Breast epithelium (tissue), 4 donors: ENCODE measurements around the gene FOLR1. TPM values are rescaled to one million over a fixed set of nuclear protein-coding genes. Genes with fewer than 3 reads are reported as not detected.

Experiments used
- DNase-seq, 2 donors: peaks; one replicate each; pipeline ENCODE4 v3.0.0-alpha.2; 2019; ENCODE audit warnings: low spot score in 2 of 2
- H3K27ac ChIP-seq, 2 donors: fragments of 200-600 bp; sonication (generic) in 1 of 2; one replicate each; pipeline ENCODE4 v1.5.1; 2016 to 2019; ENCODE audit warnings: mild to moderate bottlenecking in 1 of 2
- H3K27me3 ChIP-seq, 2 donors: fragments of 200-600 bp; sonication (generic) in 1 of 2; one replicate each; pipeline versions ENCODE4 v1.5.1 to v1.6.0; 2017 to 2019; ENCODE audit warnings: control low read depth in 1 of 2, mild to moderate bottlenecking in 1 of 2
- H3K36me3 ChIP-seq: fragments of 200-600 bp; one replicate; pipeline ENCODE4 v1.5.1; 2019
- H3K4me1 ChIP-seq, 2 donors: fragments of 200-600 bp; sonication (generic); one replicate each; pipeline ENCODE4 v1.5.1; 2016 to 2019; ENCODE audit warnings: control low read depth in 1 of 2
- H3K4me3 ChIP-seq, 3 donors: fragments of 200-600 bp; sonication (generic); 1 replicate in 2 of 3; 2 replicates in 1 of 3; pipeline ENCODE4 v1.5.1; 2016 to 2019; ENCODE audit warnings: mild to moderate bottlenecking in 3 of 3, moderate library complexity in 2 of 3
- H3K9me3 ChIP-seq, 2 donors: fragments of 200-600 bp; sonication (generic) in 1 of 2; one replicate each; pipeline ENCODE4 v1.5.1; 2016 to 2019; ENCODE audit warnings: control low read depth in 1 of 2
- CTCF ChIP-seq, 3 donors: fragments of 450-650 bp; IDR thresholded peaks; one replicate each; pipeline ENCODE4 v1.5.1; 2016 to 2017; ENCODE audit warnings: antibody characterized with exemption in 3 of 3, mild to moderate bottlenecking in 3 of 3, moderate library complexity in 3 of 3
- POLR2A ChIP-seq: fragments of 450-650 bp; IDR thresholded peaks from one replicate; pipeline ENCODE4 v1.6.1; 2016; ENCODE audit warnings: antibody characterized with exemption, mild to moderate bottlenecking, moderate library complexity
- POLR2AphosphoS5 ChIP-seq, 3 donors: sonication (generic); formaldehyde crosslinking; IDR thresholded peaks; one replicate each; pipeline ENCODE4 v1.6.1; 2017; ENCODE audit warnings: antibody characterized with exemption in 3 of 3
- intact Hi-C: fragments of 100-400 bp; cut with DNase I; formaldehyde crosslinking; loops from one replicate; pipeline ENCODE4 v1.15.1; 2023; ENCODE audit warnings: low total_unique reads
- total RNA-seq, 3 donors: library from RNA; depleted of rRNA; stranded (reverse); fragments of >200 nt; gene quantifications; one replicate each; pipeline ENCODE4 v1.1.0, GENCODE V29; 2016

FOLR1 gene
- total RNA-seq, 3 donors from 2014 or later = 11.8 to 45.2 TPM; not detected in 1

DNA sequence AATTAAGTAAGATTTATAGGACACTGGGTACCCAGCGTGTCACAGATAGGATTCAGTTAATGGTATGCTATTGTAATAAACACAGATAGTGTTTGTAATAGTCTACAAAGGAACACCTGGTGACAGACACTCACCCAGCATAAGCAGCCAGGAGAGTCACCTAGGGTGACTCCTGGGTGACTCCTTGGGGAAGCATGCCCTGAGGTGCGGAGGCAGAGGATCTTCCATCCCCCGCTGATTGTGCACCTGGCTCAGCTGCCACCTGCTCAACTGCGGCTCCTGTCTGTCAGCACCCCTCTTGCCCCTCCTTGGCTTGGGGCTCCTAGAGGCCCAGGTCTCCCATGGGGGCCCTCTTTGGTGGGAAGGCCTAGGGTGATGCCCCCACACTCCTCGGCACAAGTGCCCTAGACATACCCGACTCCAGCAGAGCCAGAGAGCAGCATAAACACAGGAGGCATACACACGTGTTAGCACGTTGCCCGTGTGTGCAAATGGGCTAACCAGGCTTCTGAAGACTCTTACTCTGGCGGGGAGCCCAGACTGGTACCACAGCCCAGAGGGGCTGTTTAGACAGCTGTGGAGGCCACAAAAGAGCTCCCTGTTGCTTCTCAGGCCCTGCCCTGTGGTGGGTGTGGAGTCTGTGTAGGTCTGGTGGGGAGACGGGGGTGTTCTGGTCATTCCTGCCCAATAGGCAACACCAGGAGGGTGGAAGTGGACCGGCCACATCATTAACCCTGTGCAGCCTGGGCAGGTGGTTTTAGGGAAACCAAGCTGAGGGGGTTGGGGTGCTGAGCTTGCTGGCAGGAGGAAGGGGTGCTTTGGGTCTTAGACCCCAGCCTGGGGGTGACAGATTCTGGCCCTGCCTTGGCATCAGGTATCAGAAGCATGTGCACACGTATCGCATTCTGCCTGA is 35.6 kb downstream of the FOLR1 start:
- Histone ChIP-seq H3K9me3 (no peaks in the 10 kb centered on the region), H3K4me3 (peak overlapping the region in 1 of 3 donors; percentile 8), H3K36me3 (peaks cover 5% of the 10 kb centered on the region), H3K4me1 (peaks cover 7 to 17% of the 10 kb centered on the region in 2 donors), H3K27ac (peak overlapping the region; percentile 32 to 55), H3K27me3 (no peaks in the 10 kb centered on the region)
- intact Hi-C loops = no loop called here
- TF ChIP-seq CTCF (IDR thresholded peaks at IDR 0.05) (no peak), POLR2AphosphoS5 (IDR thresholded peaks at IDR 0.05) (no peak), POLR2A (no peak)
- peak in 1 of 2 donors; percentile 25 for DNase-seq

DNA sequence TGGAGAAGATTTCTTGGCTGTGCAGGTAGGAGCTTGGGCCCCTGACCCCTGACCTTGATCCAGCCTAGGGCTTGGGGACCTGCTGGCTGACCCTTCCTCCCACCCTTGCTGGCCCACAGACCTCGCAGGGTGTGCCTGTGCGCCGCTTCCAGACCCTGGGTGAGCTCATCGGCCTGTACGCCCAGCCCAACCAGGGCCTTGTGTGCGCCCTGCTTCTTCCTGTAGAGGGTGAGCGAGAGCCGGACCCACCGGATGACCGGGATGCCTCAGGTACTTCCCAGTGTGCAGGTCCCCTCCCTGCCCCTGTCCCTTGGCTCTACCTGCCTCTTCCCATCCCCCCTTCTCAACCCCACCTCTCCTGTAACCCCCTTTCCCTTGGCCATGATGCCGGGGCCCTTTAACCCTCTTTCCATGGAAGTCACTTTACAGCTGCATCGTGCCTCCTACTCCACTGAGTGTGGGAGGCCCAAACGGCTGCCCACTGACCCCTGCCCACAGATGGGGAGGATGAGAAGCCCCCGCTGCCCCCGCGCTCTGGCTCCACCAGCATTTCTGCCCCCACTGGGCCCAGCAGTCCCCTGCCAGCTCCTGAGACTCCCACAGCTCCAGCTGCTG is 36.4 kb downstream of the FOLR1 start:
- Histone ChIP-seq H3K27ac (peak overlapping the region; percentile 32 to 41), H3K4me3 (peak overlapping the region in 1 of 3 donors; percentile 8), H3K27me3 (no peaks in the 10 kb centered on the region), H3K36me3 (peaks cover 5% of the 10 kb centered on the region), H3K4me1 (peaks cover 7 to 17% of the 10 kb centered on the region in 2 donors), H3K9me3 (no peaks in the 10 kb centered on the region)
- no peak for TF ChIP-seq POLR2AphosphoS5 (IDR thresholded peaks at IDR 0.05)
- TF ChIP-seq CTCF (IDR thresholded peaks at IDR 0.05) = no peak
- no peak for TF ChIP-seq POLR2A
- intact Hi-C loops = no loop called here
- DNase-seq = peak; percentile 12 to 24

DNA sequence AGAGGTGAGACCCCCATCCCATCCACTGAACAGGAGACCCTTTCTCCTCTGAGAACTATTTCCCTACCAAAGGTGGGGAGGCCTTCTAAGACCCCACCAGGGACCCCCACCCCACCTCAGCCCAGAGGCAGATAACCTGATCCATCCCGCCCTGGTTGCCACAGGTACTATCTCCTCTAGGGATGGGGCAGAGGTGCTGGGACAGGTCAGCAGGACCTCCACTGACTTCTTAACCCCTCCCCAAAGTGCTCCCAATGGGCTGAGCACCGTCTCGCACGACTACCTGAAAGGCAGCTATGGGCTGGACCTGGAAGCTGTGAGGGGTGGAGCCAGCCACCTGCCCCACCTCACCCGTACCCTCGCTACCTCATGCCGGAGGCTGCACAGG is 36.9 kb downstream of the FOLR1 start:
- peak; percentile 11 to 36 for DNase-seq
- H3K36me3 ChIP-seq = peaks cover 5% of the 10 kb centered on the region
- H3K9me3 ChIP-seq = no peaks in the 10 kb centered on the region
- H3K27ac ChIP-seq = peak overlapping the region in 1 of 2 donors; percentile 32
- peaks cover 7 to 17% of the 10 kb centered on the region in 2 donors for H3K4me1 ChIP-seq
- H3K27me3 ChIP-seq = no peaks in the 10 kb centered on the region
- intact Hi-C loops = no loop called here
- TF ChIP-seq CTCF (IDR thresholded peaks at IDR 0.05) (no peak), POLR2A (no peak)
- H3K4me3 ChIP-seq = no peak overlapping the region

GRCh38 chr11:72229336-72229924 is 37.5 kb downstream of the FOLR1 start:
- DNase-seq = peak; percentile 15 to 16
- intact Hi-C loops = no loop called here
- Histone ChIP-seq H3K9me3 (no peaks in the 10 kb centered on the region), H3K4me1 (peaks cover 7 to 17% of the 10 kb centered on the region in 2 donors), H3K27me3 (no peaks in the 10 kb centered on the region), H3K27ac (no peak overlapping the region), H3K4me3 (no peak overlapping the region), H3K36me3 (peaks cover 5% of the 10 kb centered on the region)
- TF ChIP-seq POLR2AphosphoS5 (IDR thresholded peaks at IDR 0.05) (no peak), CTCF (IDR thresholded peaks at IDR 0.05) (no peak), POLR2A (no peak)
